CD4-positive, alpha-beta T cell treated with Interleukin-10 for 1 hour (primary cell): ENCODE data around the gene CCM2.
A peak's percentile ranks its signal among the peaks of the same experiment; 100 is the strongest.
"Not testable (repeated sequence)": the region's sequence is repeated elsewhere in the genome, so short reads cannot be mapped to it uniquely, and the experiment has no call there.

Experiments
- DNase-seq: peaks from one replicate; pipeline ENCODE4 v3.0.0-alpha.2; 2020

The CCM2 gene

GRCh38 chr7:45105588-45106188 is 105.7 kb downstream of the CCM2 start:
- no peak for DNase-seq

- no peak for DNase-seq
These were observed 106.8 kb downstream of the CCM2 start for GRCh38 chr7:45106820-45107219.

- no peak for DNase-seq
These were observed 107.4 kb downstream of the CCM2 start for GRCh38 chr7:45107356-45107755.

- no peak for DNase-seq
These were observed 108.9 kb downstream of the CCM2 start for GRCh38 chr7:45108863-45109262.

- peak; percentile 94 for DNase-seq
These were observed 111.6 kb downstream of the CCM2 start, which contains the start of gene TBRG4 for GRCh38 chr7:45111298-45112223. TSS of gene TBRG4 (minus strand) at chr7:45111697. CDS start at chr7:45109237, 2,460 bp downstream.

GRCh38 chr7:45112648-45113047 is 112.6 kb downstream of the CCM2 start:
- no peak for DNase-seq

GRCh38 chr7:45114257-45114656 is 114.3 kb downstream of the CCM2 start:
- DNase-seq, result not testable (repeated sequence)

GRCh38 chr7:45114926-45115325 is 114.9 kb downstream of the CCM2 start:
- no peak for DNase-seq

GRCh38 chr7:45116048-45116447 is 116.0 kb downstream of the CCM2 start:
- DNase-seq, result no peak

- no peak for DNase-seq
These were observed 117.6 kb downstream of the CCM2 start for GRCh38 chr7:45117582-45117981.

- no peak for DNase-seq
These were observed 118.3 kb downstream of the CCM2 start for GRCh38 chr7:45118292-45118691.

GRCh38 chr7:45118889-45119331 is 118.9 kb downstream of the CCM2 start:
- DNase-seq, result no peak

- DNase-seq, result no peak
These were observed 119.5 kb downstream of the CCM2 start for GRCh38 chr7:45119550-45119949.

GRCh38 chr7:45122975-45123860 is 123.2 kb downstream of the CCM2 start:
- peak; percentile 28 for DNase-seq

GRCh38 chr7:45123913-45124710 is 124.1 kb downstream of the CCM2 start:
- no peak for DNase-seq

GRCh38 chr7:45125193-45125904 is 125.3 kb downstream of the CCM2 start:
- DNase-seq, result no peak
